Fibroblast of the conjunctiva (primary cell): ENCODE results near the gene KCTD13.
A peak's percentile ranks its signal among the peaks of the same experiment; 100 is the strongest.
"Not testable (repeated sequence)": the region's sequence is repeated elsewhere in the genome, so short reads cannot be mapped to it uniquely, and the experiment has no call there.

Source experiments
- DNase-seq: peaks from one replicate; pipeline ENCODE4 v3.0.0-alpha.2; 2010; ENCODE audit warnings: low read depth

Gene KCTD13

GRCh38 chr16:29906520-29907244 is 19.3 kb downstream of the KCTD13 start:
- DNase-seq, result no peak

GRCh38 chr16:29905668-29906067 is 20.4 kb downstream of the KCTD13 start:
- no peak for DNase-seq

GRCh38 chr16:29904947-29905346 is 21.1 kb downstream of the KCTD13 start:
- no peak for DNase-seq

- no peak for DNase-seq
Measured at GRCh38 chr16:29903590-29903989, 22.4 kb downstream of the KCTD13 start.

- no peak for DNase-seq
Measured at GRCh38 chr16:29901607-29901945, 24.4 kb downstream of the KCTD13 start.

- DNase-seq, result no peak
Measured at GRCh38 chr16:29900888-29901606, 25.0 kb downstream of the KCTD13 start.

- no peak for DNase-seq
Measured at GRCh38 chr16:29900102-29900887, 25.7 kb downstream of the KCTD13 start, which contains the start of gene ASPHD1. TSS of gene ASPHD1 (plus strand) at chr16:29900488. CDS start at chr16:29900972, 484 bp downstream.

GRCh38 chr16:29899516-29900101 is 26.4 kb downstream of the KCTD13 start, which contains the start of gene SEZ6L2:
TSS of gene SEZ6L2 (minus strand) at chr16:29899550. CDS start at chr16:29899019, 531 bp downstream.
- DNase-seq, result peak; percentile 31

GRCh38 chr16:29898804-29899515 is 27.1 kb downstream of the KCTD13 start:
- no peak for DNase-seq

- DNase-seq, result no peak
Measured at GRCh38 chr16:29898135-29898803, 27.8 kb downstream of the KCTD13 start.

- DNase-seq, result no peak
Measured at GRCh38 chr16:29897333-29897732, 28.7 kb downstream of the KCTD13 start.

- DNase-seq, result no peak
Measured at GRCh38 chr16:29896841-29897240, 29.2 kb downstream of the KCTD13 start.

- DNase-seq, result no peak
Measured at GRCh38 chr16:29894352-29894751, 31.7 kb downstream of the KCTD13 start.

- DNase-seq, result no peak
Measured at GRCh38 chr16:29893553-29893952, 32.5 kb downstream of the KCTD13 start.

- DNase-seq, result no peak
Measured at GRCh38 chr16:29892458-29892813, 33.6 kb downstream of the KCTD13 start.

- DNase-seq, result no peak
Measured at GRCh38 chr16:29891525-29892457, 34.2 kb downstream of the KCTD13 start.

GRCh38 chr16:29889372-29889771 is 36.7 kb downstream of the KCTD13 start:
- not testable (repeated sequence) for DNase-seq

- no peak for DNase-seq
Measured at GRCh38 chr16:29883987-29884386, 42.0 kb downstream of the KCTD13 start.

GRCh38 chr16:29881050-29881449 is 45.0 kb downstream of the KCTD13 start:
- no peak for DNase-seq

GRCh38 chr16:29878172-29878571 is 47.9 kb downstream of the KCTD13 start:
- no peak for DNase-seq
